HG03135 (cell line): ENCODE measurements around the gene AHCYL1.

Experiments used
- ATAC-seq: cut with Tn5 transposase; IDR thresholded peaks from one replicate; pipeline ENCODE4 v1.9.1; 2021; ENCODE audit warnings: mild to moderate bottlenecking, moderate library complexity; ENCODE audit not compliant: unreplicated experiment

AHCYL1 gene

DNA sequence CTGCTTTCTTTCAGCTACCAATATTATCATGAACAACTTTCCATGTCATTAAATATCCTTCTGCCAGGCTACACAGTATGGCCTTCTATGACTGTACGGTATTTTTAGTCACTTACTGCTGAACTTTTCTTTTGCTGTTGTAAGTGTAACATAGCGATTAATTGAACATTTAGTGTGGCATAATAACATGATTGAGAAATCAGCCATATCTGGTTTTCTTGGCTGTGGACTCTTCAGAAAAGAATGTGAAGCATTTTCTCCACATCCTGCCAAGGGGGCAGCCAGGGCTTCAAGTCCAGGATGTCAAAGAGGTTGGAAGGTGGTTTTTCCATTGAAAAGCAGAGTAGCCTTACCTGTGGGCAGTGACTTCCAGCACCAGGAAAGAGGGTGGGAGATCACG, 8.8 kb upstream of the AHCYL1 start:
- no peak for ATAC-seq

DNA sequence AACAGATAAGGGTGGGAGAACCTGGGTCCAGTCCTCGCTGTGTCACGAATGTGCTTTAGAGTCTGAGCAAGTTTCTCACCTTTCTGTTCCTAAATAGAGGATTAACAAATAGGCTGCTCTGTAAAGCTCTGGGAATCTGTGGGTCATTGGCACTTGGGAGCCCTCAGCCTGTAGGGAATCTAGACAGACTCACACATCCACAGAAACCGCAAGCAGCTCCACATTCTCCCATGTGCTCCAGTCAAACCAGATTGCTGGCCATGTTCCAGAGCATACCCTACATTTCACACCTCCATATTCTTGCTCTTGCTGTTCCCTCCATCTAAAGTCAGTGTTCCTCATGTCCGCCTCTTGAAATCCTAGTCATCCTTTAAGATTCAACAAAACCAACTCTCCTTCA, 7.8 kb upstream of the AHCYL1 start:
- no peak for ATAC-seq

DNA sequence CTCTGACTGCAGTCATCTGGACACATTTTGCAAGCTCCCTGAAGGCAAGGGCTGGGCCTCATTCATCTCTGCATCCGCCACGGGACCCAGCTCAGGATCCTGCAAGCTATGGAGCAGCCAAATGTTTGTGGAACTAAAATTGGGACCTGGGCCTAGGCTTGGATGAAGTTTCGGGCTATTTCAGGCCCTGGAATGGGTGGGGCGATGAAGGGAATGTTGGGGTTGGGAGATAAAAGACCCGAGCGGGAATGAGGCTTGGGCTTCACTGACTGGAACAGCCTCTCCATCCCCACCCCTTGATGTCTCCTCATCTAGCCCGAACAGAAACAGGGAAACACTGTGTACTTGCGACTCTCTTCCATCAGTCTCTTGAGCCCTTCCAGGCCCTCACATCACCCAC, 7.3 kb upstream of the AHCYL1 start:
- no peak for ATAC-seq

DNA sequence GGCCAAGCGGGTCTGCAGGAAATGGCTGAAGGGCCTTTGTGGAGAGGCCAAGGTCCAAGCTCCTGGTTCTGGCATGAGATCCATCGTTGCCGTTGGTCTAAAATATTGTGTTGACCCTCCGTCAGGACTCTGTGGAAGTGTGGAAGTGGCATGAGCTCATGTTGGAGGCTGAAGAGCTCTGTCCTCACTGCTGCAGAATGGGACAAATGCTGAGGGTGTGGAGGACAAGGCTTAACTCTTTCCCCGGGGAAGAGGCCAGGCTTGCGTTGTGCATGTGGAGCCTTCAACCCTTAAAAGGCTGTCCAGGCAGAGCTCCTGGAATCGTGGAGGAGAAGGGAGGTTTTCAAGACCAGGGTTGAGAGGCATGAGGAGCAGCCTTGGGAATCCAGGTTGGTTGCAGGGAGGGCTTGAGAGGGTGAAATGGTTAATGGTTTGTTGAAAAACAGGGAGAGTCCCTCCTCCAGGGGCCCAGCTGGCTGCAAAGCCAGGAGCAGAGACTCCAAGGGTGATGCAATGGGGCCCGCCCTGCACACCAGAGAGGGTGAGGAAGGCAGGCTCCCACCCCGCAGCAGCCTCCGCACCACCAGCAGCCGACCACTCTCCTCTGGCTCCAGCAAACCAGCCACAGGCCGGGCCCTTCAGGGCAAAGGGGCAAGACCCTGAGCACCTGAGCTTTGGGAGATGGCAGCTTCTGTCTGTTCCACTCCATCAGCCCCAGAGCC, 6.7 kb upstream of the AHCYL1 start:
- no peak for ATAC-seq

DNA sequence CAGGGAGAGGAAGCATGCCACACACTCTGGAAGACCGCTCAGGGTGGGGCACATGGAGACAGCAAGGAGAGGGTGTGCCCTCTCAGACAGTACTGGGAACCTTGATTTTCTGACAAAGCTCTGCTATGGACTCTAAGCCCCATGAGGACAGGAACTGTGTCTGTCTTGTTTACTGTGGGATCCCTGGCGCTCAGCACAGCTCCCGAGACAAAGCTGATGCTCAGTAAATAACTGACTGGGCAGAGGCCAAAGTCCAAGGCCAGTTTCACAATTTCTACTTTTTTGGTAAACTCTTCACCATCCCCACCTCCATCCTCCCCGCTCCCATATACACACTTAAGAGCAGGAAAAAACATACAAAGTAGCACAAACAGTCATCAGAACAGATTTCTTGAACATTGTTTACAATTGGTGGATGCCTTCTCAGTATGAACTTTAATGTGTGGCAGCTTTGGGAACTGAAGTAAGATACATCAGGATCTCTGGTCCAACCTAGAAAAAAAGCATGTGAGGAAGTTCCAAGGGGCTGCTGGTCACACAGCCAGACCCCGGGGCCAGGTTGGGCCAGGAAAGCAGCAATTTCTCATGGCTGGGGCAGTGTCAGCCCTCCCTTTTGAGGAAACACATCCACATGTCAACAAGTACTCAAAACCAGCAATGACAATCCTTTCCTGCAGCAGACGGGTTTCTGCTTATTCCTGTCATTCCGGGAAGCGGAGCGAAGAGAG, 5.6 kb upstream of the AHCYL1 start:
- no peak for ATAC-seq

DNA sequence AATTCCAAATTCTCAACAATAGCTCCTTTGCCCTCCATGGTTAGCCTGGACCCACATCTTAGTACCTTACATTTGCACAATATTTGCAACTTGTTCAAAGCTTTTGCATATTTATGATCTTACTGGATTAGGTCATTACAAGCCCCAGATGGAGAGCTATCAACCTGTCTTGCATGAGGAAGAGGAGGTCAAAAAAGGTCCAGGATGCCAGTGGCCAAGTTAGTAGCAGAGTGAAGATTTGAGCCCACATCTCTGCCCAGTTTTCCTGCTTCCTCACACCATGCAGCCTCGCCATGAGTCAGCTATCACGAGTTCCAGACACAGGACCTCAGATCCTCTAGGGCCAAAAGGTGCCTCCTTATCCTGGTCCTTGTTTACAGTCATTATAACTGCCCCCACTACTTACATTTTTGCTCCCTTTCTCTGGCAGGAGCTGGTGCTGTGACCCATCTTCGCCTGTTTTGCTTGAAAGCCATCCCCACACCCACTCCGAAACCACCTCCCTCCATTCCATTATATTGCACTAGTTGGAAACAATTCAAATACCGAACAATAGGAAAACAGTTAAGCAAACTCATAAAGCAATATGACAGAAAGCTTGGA, 5.0 kb upstream of the AHCYL1 start:
- no peak for ATAC-seq

DNA sequence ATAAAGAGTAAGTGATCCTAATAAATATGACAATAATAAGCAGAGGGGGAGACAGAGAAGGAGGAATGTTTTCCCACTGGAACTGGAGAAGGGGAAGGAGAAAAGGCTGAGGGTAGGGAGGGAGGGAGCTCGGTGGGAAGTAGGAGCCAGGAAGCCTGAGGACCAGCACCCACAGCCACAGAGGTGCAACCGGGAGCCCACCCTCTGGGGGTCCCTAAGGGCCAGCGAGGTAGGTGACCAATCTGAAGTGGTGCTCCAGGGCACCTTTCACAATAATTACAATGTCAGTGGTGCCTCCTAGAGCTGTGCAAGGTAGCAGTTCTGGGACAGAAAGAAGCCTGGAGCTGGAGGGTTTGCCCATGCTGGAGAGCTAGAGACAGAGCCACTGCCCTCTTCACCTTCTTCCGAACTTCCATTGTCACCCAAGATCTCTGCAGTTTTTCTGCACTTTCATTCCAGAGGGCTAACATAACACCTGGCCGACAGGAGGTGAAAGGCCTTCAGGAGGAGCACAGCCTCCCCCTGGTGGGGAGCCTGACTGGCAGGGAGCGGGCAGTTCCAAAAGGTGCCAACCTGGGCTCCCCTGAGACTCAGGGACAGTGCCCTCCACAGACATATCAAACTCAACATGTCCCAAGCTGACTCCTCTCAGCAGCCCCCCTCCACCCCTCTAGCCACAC, 4.1 kb upstream of the AHCYL1 start:
- ATAC-seq = no peak

DNA sequence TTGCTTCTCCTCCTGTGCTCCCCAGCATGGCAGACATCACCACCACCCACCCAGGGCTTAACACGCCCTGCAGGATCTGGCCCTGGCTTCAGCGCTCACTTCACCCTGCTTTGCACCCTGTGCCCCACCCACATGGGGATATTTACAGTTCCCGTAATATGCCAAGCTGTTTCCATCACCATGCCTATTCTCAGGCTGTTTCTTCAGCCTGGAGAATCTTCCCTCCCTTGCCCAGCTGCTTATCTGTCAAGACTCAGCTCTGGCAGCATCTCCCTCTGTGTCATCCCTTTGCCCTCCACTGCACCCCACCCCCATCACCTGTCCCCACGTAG, 3.6 kb upstream of the AHCYL1 start:
- no peak for ATAC-seq

DNA sequence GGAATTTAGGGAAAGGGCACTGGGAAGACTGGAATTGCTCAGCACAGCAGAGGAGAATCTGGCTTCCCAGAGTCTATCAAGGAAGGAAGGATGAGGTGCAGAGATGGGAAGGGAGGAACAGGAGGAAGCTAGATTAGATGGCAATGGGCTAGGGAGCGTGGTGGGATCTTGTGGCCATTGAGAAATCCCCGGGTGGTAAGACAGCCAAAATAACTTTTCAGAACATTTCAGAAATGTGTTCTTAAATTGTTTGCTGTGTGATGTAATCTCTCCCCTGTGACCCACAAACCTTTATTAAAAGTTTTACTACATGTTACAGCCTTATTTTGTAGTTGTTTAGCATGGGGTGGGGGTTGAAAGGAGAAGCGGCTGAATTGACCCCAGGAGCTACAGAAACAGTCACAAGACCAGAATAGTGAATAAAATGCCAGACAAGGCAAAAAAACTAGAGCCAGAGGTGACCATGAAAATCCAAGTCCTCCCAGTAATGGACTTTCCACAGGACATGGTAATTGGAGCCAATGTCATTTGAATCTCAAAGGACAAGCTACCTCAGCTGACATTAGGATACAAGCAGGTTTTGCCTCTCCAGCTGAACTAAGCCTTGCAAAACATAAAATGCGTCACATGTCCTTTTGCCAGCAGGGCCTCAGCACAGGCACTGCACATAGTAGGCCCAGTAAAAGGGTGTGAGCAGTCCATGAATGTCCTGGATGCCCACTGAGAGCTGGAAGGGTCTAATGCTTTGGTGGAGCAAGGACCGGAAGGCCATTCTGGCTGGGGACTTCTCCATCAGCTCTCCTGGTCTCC, 980 bp upstream of the AHCYL1 start:
- no peak for ATAC-seq

DNA sequence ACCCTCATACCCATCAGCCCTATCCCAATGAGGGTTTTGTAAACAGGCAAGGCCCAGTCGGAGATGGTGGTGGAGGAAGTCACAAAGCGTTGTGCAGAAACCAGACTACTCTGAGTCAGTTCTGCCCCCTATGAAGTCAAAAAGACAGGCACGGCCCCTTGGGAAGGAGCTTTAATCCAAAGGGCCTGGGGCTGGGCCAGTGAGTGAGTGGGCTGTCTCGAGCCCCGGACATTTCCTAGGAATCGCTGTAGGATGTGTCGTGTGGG, 442 bp upstream of the AHCYL1 start:
- no peak for ATAC-seq

DNA sequence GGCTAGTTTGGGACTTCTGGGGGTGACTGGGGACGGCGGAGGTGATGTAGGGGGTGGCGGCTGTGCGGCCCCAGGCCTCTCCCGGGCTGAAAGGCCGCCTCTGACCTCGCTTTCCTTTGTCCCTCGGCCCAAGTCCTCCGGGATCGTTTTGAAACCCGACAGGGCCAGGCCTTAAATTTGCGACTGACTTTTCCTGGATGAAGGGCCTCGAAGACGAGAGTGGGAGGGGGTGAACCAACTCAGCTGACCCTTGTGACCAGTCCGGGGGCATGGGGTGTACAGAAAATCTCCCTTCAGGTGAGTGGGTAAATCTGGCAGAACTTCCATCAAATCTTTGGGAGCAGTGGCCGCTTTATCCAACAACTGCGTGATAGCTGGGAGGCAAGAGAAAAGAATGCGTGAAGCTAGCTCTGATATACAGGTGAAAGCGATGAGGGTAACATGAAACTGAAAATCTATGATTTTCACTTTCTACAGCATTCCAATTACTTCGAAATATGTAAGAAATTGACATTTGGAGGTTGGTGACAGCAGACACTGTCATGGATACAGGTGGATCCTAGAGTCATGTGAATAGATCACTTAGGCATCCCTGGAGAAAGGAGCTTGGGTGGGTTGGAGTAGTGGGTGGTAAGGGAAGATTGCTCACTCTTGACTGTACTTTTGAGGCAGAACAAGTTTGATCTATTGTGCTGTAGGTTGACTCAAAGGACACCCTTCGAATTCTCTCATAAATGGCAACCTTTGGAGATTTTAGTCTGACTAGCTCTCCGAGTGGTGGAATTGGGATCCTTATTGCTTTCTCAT, 885 bp downstream of the AHCYL1 start:
- no peak for ATAC-seq

DNA sequence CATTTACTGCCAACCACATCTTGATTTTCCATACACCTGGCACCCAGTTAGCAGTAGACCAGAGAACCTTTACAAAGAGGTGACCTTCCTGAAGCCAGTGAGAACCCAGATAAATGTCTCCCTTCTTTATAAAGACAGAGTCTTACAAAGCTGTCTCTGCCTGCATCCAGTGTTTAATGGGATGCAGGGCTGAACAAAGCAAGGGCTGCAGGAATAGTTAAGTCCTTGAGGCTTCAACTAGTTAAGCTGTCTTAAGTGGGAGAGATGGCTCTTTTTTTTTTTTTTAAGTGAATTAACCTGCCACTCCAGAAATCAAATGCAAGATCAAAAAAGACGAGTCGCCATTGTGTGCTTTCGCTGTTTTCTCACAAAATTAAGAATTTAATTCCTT, 1.5 kb downstream of the AHCYL1 start:
- ATAC-seq = no peak

DNA sequence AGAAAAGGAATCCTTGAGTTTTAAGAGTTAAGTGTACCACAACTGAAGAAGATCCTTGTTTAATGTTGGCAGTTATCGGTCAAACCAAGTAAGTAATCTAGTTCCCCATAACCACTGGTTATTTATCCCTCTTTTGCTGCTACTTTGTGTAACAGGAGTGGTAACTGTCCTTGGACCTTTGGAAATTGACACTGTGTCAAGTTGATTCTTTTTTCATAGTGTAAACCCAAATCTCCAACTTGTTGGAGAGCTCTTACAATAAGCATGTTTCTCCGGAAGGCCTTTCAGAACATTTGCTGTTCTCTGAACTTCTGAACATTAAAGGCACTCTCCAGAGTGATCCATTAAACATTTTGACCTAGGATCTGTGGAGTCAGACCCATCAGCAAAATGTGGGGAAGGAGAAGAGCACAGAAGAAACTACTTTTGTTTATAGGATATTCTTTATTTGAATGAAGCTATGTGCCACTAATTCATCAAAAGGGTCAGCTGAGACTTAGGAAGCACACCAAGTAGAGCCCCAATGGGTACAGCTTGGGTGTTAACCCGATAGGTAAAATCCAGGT, 3.9 kb downstream of the AHCYL1 start:
- no peak for ATAC-seq

DNA sequence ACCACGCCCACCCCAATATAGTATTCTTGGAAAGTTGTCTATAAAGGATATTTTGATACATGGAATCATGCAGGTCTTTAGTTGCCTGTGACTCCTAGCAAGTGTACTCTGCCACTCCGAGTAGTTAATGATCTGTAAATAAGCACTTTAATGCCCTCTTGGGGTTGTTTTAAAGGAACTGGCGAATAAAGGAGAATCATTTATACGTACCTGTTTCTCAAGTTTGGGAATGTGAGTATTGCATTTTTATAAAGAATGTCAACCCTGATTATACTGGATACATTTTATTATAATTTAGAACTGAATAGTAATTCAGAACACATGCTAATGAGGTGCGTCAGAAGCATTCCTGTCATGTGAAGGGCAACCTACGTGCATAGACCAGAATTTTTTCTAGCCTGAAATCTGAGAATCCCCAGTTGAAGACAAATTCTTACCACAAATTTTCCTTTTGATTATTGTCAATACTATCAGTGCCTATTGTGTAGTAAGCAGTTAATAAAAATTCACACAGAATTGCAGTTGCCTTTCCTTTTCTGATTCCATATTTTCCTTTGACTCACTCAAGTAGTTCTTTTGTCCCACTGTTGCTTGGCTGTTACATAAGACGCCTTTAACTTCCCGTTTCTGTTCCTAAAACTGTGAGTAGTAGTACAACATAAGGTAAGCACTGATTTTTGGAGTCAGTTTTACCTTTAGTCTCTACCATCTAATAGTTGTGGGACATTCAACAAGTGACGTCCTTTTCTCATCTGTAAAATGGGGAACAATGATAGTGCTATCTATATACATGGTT, 5.1 kb downstream of the AHCYL1 start:
- ATAC-seq = no peak

DNA sequence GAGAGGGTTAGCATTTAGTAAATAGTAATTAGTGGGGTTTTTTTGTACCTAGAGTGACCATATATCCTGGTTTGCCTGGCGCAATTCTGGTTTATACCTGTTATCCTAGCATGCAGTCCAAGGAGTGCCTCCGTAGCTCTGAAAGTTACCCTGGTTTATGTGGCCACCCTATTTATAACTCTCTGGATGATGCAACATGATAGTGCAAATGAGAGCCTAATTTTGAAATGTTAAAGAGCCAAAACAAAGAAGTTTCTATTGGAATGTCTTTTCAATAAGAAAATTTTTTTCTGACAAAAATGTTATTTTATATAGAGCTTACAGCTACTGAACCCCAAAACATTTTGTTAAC, 5.7 kb downstream of the AHCYL1 start:
- no peak for ATAC-seq

DNA sequence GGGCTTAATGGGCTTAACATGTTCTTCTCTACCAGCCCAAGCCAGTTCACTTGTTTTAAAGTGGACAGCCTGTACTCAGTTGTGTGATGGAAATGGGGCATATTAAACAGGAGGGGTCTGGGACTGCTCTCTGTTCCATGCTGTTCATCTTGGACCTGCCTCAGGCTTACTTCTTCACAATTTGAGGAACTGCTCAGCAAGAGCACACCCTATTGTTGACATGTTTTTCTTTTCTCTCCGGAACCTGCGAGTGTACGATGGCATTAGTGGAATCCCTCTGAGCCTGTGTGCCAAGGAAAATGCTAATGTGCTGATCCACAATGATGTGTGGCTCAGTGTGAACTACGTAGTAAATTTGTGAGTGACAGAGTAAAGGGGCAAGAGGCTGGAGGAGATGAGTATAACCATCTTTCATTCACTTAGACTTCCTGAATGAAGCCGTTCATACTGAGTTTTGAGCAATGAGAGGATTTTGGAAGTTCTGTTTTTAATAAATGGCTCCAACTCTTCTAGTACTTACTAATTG, 6.9 kb downstream of the AHCYL1 start:
- no peak for ATAC-seq

DNA sequence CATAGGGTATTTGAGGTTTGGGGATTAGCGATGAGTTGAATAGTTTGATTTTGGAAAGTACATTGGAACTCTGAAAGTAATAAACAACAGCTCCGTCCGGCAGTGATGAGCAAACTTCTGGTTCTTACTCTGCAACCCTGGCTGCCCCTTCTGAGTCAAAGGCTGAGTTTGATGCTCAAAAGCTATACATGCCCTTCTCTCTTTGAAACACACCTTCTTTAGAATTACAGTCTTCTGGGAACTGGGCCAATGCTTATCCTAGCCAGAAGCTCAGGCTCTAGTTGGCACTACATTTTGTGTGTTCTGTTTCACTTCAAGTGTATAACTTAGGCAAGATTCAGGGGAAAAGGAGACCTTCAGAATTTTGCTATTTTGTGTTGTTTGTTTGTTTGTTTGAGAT, 9.3 kb downstream of the AHCYL1 start:
- no peak for ATAC-seq

DNA sequence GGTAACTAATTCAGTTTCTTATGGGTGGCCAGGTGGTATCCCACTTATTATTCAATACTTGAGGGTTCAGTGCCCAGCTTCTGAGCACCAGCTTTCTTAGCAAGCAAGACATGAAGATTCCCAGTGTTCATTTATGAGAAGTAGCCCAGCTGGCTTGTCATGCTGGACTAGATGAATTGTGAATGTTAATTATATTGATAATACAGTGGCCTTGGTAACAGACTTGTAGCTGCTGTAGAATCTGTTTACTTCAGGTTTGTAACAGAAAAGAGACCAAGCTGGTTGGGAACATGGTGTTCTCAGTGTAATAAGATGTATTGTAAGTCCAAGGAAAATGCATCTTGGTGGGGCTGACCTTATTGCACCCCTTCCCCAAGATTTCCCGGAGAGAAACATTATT, 10.1 kb downstream of the AHCYL1 start:
- no peak for ATAC-seq

DNA sequence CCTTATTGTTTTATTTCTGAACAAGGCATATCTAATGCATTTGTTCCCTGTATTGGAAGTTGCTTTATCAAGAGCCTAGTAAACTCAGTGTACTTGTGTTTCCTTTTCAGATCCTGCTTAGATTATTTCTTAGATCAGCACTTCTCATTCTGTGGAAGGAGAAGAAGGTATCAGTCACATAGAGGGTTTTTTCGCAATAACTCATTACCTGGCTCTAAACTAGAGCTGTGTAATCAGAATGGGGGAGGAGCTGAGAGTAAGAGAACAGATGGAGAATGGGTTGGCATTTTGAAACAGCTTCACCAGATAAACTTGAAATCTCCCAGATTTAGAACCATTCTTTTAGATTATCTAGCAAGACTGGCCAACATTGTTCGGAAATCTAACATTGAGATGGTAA, 11.0 kb downstream of the AHCYL1 start:
- ATAC-seq = no peak
